Heart left ventricle (tissue), 13 donors: ENCODE results near the gene PHLPP2.
"Not testable (repeated sequence)": the region's sequence is repeated elsewhere in the genome, so short reads cannot be mapped to it uniquely, and the experiment has no call there.

Source experiments
- CTCF ChIP-seq, 12 donors: fragments of 200-600 bp; sonication (generic) in 4 of 12; IDR thresholded peaks; one replicate each; pipeline versions ENCODE4 v1.5.0 to v1.8.0; 2018 to 2022; ENCODE audit warnings: antibody characterized with exemption in 12 of 12, mild to moderate bottlenecking in 5 of 12
- POLR2A ChIP-seq, 2 donors: fragments of 450-650 bp; IDR thresholded peaks; one replicate each; pipeline ENCODE4 v1.6.1; 2017; ENCODE audit warnings: antibody characterized with exemption in 2 of 2, mild to moderate bottlenecking in 2 of 2, moderate library complexity in 2 of 2
- donor health status: ischemic (EF 13 %, LVEDD 7.1; RV severe dilation, severe dysfunction).
- donor health status: DM: no; HTN: yes; CAD: no.
- donor health status: DM: no; HTN: no; CAD: no.
- donor health status: ischemic (EF 25% LVEDD 6.9; RV normal size, moderate dysfunction).
- donor health status: ischemic (EF 25% LVEDD 5.7; RV mildly dilated, moderate dysfunction).
- donor health status: ischemic (EF 35%, LVEDD 5.7; RV mildly dilated, moderate dysfunction).
- donor health status: nonischemic (EF 11% LVEDD 7.7; RV severe dilation, severe dysfunction).
- donor health status: DM: yes; HTN: yes; CAD: no.
- donor health status: PGD.
- donor health status: ischemic (EF 29% LVEDD 5.4; RV normal size, mild dysfunction).
- donor health status: nonischemic (EF 23%, LVEDD 6.1; RV moderate dilation, normal function).

- not testable (repeated sequence) for TF ChIP-seq CTCF, POLR2A (IDR thresholded peaks at IDR 0.05)
Observed at GRCh38 chr16:71595340-71595826, 129.1 kb downstream of the PHLPP2 start.
